CD4-positive, CD25-positive, alpha-beta regulatory T cell (primary cell): Measurements from ENCODE around the gene ARL2BP. TPM values are rescaled to one million over a fixed set of nuclear protein-coding genes. Genes with fewer than 3 reads are reported as not detected.

ENCODE experiments used
- ATAC-seq, 2 donors: fragments of 150-1000 bp; cut with Tn5 transposase; one replicate each; pipeline ENCODE4 v1.10.0; 2021; ENCODE audit warnings: low read depth in 2 of 2, moderate number of reproducible peaks in 2 of 2, moderate library complexity in 1 of 2
- DNase-seq, 3 donors: peaks; one replicate each; pipeline versions ENCODE4 v3.0.0 to v3.0.0-alpha.2; 2012 to 2022; ENCODE audit warnings: mixed read lengths in 1 of 3
- H3K27ac ChIP-seq: one replicate; pipeline ENCODE4 v1.7.0; 2013; ENCODE audit warnings: mild to moderate bottlenecking, low read length; ENCODE audit not compliant: insufficient read depth, poor library complexity, severe bottlenecking
- H3K27me3 ChIP-seq: one replicate; pipeline ENCODE4 v1.7.0; 2013; ENCODE audit warnings: low read length; ENCODE audit not compliant: control insufficient read depth, insufficient read depth
- H3K36me3 ChIP-seq: one replicate; pipeline ENCODE4 v1.7.0; 2013; ENCODE audit warnings: mild to moderate bottlenecking, low read length, moderate library complexity; ENCODE audit not compliant: control insufficient read depth, insufficient read depth
- H3K4me1 ChIP-seq: 2 replicates; pipeline ENCODE4 v1.7.0; 2013; ENCODE audit warnings: mild to moderate bottlenecking, low read length; ENCODE audit not compliant: insufficient read depth, control insufficient read depth, poor library complexity, severe bottlenecking
- H3K4me3 ChIP-seq: one replicate; pipeline ENCODE4 v1.7.0; 2013; ENCODE audit warnings: low read depth, mild to moderate bottlenecking, low read length, moderate library complexity
- H3K9me3 ChIP-seq, 2 experiments: 1 replicate in 1 of 2; 2 replicates in 1 of 2; pipeline ENCODE4 v1.7.0; 2013; ENCODE audit warnings: low read length in 2 of 2, mild to moderate bottlenecking in 1 of 2, moderate library complexity in 1 of 2; ENCODE audit not compliant: control insufficient read depth in 2 of 2
- H3K27ac Mint-ChIP-seq, 3 donors: one replicate each; pipeline ENCODE4 v1.8.0; 2020 to 2022; ENCODE audit warnings: mild to moderate bottlenecking in 3 of 3, mixed read lengths in 3 of 3, moderate library complexity in 2 of 3
- H3K27me3 Mint-ChIP-seq: one replicate; pipeline ENCODE4 v1.8.0; 2022; ENCODE audit warnings: mild to moderate bottlenecking, mixed read lengths
- H3K36me3 Mint-ChIP-seq: one replicate; pipeline ENCODE4 v1.8.0; 2020; ENCODE audit warnings: mixed read lengths
- H3K4me1 Mint-ChIP-seq, 4 donors: one replicate each; pipeline ENCODE4 v1.8.0; 2020 to 2022; ENCODE audit warnings: mixed read lengths in 4 of 4, mild to moderate bottlenecking in 1 of 4
- H3K4me3 Mint-ChIP-seq, 4 donors: one replicate each; pipeline ENCODE4 v1.8.0; 2020 to 2022; ENCODE audit warnings: mild to moderate bottlenecking in 4 of 4, mixed read lengths in 4 of 4, moderate library complexity in 3 of 4
- H3K9me3 Mint-ChIP-seq, 7 donors: one replicate each; pipeline ENCODE4 v1.8.0; 2020 to 2022; ENCODE audit warnings: mixed read lengths in 7 of 7, mild to moderate bottlenecking in 3 of 7, moderate library complexity in 2 of 7
- polyA plus RNA-seq, 4 donors: library from polyadenylated mRNA; unstranded; fragments of 300-500 nt; fragmentation: Illumina TruSeq; gene quantifications; one replicate each; pipeline ENCODE4 v1.2.3, GENCODE V29; 2021
- total RNA-seq: library from RNA; stranded (reverse); gene quantifications from one replicate; pipeline ENCODE4 v1.2.3, GENCODE V29; 2022

Gene ARL2BP
- total and polyA plus RNA-seq, 5 donors from 2014 or later, result 26.9 to 121 (median 102) TPM

DNA sequence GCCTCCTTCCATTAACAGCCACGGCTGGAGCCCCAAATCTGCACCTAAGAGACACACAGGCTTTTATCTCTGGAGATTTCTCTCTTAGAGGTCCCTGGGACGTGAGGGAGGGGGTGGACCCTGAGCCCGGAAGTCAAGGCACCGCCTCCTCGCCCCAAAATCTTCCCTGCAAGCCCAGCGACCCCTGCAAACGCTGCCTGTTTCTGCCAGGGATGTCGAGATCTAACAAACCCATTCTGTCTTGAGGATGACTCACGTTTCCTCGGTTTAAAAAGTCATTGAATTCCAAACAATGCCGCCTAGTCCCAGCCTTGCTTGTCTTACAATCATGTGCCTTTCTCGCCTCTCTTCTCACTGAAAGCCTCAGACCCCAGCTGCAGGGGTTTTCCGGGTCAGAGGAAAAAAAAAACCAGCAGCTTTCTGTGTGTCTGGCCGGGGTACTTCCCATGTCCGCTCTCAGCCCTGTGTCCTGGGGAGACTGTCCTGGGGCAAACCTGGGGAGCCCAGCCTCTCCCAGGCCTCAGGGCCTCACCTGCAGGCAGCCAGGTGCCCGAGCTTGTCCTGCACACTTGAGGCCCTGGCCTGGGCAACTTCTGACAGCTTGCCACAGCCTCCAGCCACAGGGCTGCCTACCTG is 15.4 kb downstream of the ARL2BP start:
- Mint-ChIP-seq H3K4me3 (peak overlapping the region in 1 of 4 donors; percentile 69), H3K4me1 (peaks cover 0 to 17% (median 1%) of the 10 kb centered on the region in 4 donors), H3K27ac (peak overlapping the region in 2 of 3 donors; percentile 58 to 88), H3K27me3 (peaks cover 4% of the 10 kb centered on the region), H3K9me3 (no peaks in the 10 kb centered on the region), H3K36me3 (no peaks in the 10 kb centered on the region)
- H3K9me3 ChIP-seq, result no peaks in the 10 kb centered on the region
- no peak overlapping the region for H3K27ac ChIP-seq
- H3K27me3 ChIP-seq, result no peaks in the 10 kb centered on the region
- H3K4me3 ChIP-seq, result no peak overlapping the region
- H3K4me1 ChIP-seq, result peaks cover 5% of the 10 kb centered on the region
- H3K36me3 ChIP-seq, result no peaks in the 10 kb centered on the region
- peak in 1 of 2 donors; percentile 19 for ATAC-seq
- peak in 1 of 3 donors; percentile 14 for DNase-seq

DNA sequence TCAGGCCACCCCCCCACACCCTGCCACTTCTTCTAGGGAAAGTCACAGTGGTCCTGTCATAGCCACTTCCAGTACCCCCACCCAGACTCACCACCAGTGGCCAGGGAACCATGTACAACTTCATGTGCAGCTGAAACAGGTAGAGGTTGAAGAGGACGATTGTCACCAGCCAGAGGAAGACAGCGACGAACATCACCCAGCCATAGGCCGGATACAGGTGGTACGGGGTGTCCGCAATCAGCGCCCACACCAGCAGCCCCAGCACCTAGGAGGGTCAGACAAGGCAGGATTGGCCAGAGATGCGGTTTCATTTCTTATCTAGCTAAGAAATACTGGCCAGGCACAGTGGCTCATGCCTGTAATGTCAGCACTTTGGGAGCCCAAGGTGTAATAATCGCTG is 16.7 kb downstream of the ARL2BP start:
- Histone ChIP-seq H3K27me3 (no peaks in the 10 kb centered on the region), H3K9me3 (no peaks in the 10 kb centered on the region), H3K4me1 (peaks cover 18% of the 10 kb centered on the region), H3K27ac (no peak overlapping the region), H3K36me3 (no peaks in the 10 kb centered on the region), H3K4me3 (no peak overlapping the region)
- DNase-seq, result no peak
- H3K36me3 Mint-ChIP-seq, result no peaks in the 10 kb centered on the region
- H3K27me3 Mint-ChIP-seq, result peaks cover 4% of the 10 kb centered on the region
- H3K27ac Mint-ChIP-seq, result peak overlapping the region in 1 of 3 donors; percentile 72
- H3K9me3 Mint-ChIP-seq, result no peaks in the 10 kb centered on the region
- no peak for ATAC-seq
- peaks cover 3 to 30% (median 7%) of the 10 kb centered on the region in 4 donors for H3K4me1 Mint-ChIP-seq
- H3K4me3 Mint-ChIP-seq, result no peak overlapping the region

DNA sequence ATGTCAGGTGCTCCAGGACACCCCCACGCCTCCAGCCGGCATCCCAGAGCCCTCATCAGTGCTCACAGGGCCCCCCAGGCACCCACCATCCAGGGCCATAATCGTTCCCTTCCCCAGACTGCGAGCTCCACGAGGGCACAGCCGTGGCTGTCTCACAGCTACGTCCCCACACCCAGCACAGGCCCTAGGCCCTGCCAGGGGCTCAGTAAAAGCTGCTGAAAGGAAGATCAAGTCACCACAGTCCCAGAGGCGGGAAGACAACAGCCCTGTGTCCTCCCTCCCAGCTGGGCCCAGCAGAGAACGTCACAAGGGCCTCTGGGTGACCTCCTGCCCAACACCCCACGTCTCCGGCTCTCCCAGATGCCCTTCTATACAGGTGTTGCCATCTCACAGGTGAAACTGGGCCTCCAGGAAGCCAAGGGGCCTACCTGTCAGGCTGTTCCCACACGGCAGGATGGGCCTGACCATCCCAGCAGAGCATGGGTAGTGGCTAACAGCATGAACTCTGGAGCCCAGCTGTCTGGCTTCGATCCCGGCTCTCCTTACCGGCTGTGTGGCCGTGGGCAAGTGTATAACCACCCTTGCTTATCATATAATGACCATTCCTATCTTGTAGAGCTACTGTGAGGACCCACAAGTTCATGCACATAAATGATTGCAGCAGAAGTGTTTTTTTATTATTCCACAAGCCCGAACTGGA is 17.9 kb downstream of the ARL2BP start:
- Mint-ChIP-seq H3K36me3 (no peaks in the 10 kb centered on the region), H3K4me3 (no peak overlapping the region), H3K27me3 (peaks cover 4% of the 10 kb centered on the region), H3K27ac (peak overlapping the region in 2 of 3 donors; percentile 62 to 78), H3K4me1 (peaks cover 5 to 39% (median 7%) of the 10 kb centered on the region in 4 donors), H3K9me3 (no peaks in the 10 kb centered on the region)
- ATAC-seq (no peak), DNase-seq (no peak)
- H3K27me3 ChIP-seq, result no peaks in the 10 kb centered on the region
- H3K36me3 ChIP-seq, result no peaks in the 10 kb centered on the region
- H3K9me3 ChIP-seq, result no peaks in the 10 kb centered on the region
- no peak overlapping the region for H3K4me3 ChIP-seq
- H3K27ac ChIP-seq, result no peak overlapping the region
- peaks cover 18% of the 10 kb centered on the region for H3K4me1 ChIP-seq

DNA sequence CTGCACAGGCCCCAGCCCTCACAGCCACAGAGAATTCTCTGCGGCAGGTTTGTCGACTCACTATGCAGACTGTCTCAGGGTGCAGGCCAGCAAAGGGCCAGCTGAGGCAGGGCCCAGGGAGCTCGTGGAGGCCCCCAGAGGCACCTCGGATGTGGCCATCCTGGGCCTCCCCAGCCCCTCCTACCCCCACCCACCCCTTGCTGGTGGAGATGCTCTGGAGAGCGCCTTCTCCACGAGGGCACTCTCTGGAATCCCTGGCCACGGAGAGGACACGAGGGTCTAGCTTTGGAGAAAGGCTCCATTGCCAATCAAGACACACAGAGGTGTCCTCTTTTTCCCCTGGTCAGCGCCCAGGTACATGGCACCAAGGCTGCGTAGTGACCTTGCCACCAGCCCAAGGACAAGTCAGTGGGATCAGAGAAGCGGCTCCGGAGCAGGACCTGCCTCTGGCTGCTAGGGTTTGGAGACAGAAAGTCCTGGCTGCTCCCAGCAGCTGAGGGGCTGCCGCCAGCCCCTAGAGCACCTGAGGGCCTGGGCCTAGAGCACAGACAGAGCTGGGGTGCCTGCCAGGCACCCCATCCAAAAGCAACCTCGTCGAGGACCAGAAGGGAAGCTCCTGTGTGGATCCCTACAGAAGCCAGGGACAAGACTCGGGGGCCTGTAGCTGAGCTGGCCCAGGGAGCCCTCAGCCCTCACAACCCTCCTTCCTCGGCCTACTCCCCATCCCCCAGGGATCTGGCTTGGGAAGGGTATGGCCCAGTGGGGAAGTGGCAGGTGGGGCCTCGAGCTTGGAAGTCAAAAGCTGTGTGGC is 18.7 kb downstream of the ARL2BP start:
- Mint-ChIP-seq H3K9me3 (no peaks in the 10 kb centered on the region), H3K27me3 (peaks cover 4% of the 10 kb centered on the region), H3K36me3 (no peaks in the 10 kb centered on the region), H3K4me3 (no peak overlapping the region), H3K27ac (no peak overlapping the region), H3K4me1 (peaks cover 5 to 43% (median 7%) of the 10 kb centered on the region in 4 donors)
- H3K27me3 ChIP-seq, result no peaks in the 10 kb centered on the region
- no peaks in the 10 kb centered on the region for H3K9me3 ChIP-seq
- DNase-seq (no peak), ATAC-seq (no peak)
- no peak overlapping the region for H3K27ac ChIP-seq
- H3K4me1 ChIP-seq, result peaks cover 18% of the 10 kb centered on the region
- H3K36me3 ChIP-seq, result no peaks in the 10 kb centered on the region
- no peak overlapping the region for H3K4me3 ChIP-seq

DNA sequence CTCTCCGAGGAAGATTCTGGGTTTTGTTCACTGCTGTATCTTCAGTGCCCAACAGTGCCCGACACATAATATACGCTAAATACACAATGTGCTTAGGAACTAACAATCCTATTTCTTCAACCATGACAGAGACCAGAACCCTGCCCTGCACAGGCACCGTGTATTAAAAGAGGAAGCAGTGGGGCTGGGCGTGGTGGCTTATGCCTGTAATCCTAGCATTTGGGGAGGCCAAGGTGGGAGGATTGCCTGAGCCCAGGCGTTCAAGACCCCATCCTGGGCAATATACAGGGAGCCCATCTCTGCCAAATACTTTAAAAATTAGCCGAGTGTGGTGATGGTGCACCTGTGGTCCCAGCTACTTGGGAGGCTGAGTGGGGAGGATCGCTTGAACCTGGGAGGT is 19.3 kb downstream of the ARL2BP start:
- H3K27me3 Mint-ChIP-seq, result peaks cover 4% of the 10 kb centered on the region
- H3K4me3 ChIP-seq, result no peak overlapping the region
- no peak for ATAC-seq
- H3K36me3 Mint-ChIP-seq, result no peaks in the 10 kb centered on the region
- no peaks in the 10 kb centered on the region for H3K36me3 ChIP-seq
- H3K4me1 Mint-ChIP-seq, result peaks cover 5 to 43% (median 7%) of the 10 kb centered on the region in 4 donors
- no peaks in the 10 kb centered on the region for H3K27me3 ChIP-seq
- peaks cover 18% of the 10 kb centered on the region for H3K4me1 ChIP-seq
- H3K9me3 ChIP-seq, result no peaks in the 10 kb centered on the region
- no peak overlapping the region for H3K4me3 Mint-ChIP-seq
- H3K9me3 Mint-ChIP-seq, result no peaks in the 10 kb centered on the region
- DNase-seq, result no peak
- no peak overlapping the region for H3K27ac Mint-ChIP-seq
- H3K27ac ChIP-seq, result no peak overlapping the region

DNA sequence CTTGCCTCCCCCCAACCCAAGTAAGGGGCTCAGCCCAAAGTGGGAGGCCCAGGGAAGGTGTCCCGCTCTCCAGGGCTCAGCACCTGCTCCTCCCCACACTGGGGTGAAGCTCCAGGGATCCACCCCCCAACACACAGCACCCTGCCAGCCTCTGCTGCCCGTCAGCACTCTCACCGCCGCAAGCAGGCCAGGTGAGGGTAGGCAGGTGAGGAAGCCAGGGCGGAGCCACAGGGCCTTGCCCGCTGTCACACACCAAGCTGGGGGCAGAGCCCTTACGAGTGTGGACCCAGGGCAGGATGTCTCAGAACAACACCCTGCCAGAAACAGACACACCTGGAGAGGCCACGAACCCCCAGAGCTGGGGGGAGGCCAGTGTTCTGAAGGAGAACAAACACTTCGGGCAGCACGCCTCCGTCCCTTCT is 19.9 kb downstream of the ARL2BP start:
- Mint-ChIP-seq H3K27me3 (peaks cover 4% of the 10 kb centered on the region), H3K4me1 (peaks cover 5 to 41% (median 7%) of the 10 kb centered on the region in 4 donors), H3K9me3 (no peaks in the 10 kb centered on the region), H3K36me3 (no peaks in the 10 kb centered on the region), H3K27ac (peak overlapping the region in 2 of 3 donors; percentile 27 to 68), H3K4me3 (no peak overlapping the region)
- H3K9me3 ChIP-seq, result no peaks in the 10 kb centered on the region
- no peak overlapping the region for H3K27ac ChIP-seq
- DNase-seq (no peak), ATAC-seq (no peak)
- no peaks in the 10 kb centered on the region for H3K36me3 ChIP-seq
- H3K27me3 ChIP-seq, result no peaks in the 10 kb centered on the region
- H3K4me1 ChIP-seq, result peaks cover 16% of the 10 kb centered on the region
- no peak overlapping the region for H3K4me3 ChIP-seq

DNA sequence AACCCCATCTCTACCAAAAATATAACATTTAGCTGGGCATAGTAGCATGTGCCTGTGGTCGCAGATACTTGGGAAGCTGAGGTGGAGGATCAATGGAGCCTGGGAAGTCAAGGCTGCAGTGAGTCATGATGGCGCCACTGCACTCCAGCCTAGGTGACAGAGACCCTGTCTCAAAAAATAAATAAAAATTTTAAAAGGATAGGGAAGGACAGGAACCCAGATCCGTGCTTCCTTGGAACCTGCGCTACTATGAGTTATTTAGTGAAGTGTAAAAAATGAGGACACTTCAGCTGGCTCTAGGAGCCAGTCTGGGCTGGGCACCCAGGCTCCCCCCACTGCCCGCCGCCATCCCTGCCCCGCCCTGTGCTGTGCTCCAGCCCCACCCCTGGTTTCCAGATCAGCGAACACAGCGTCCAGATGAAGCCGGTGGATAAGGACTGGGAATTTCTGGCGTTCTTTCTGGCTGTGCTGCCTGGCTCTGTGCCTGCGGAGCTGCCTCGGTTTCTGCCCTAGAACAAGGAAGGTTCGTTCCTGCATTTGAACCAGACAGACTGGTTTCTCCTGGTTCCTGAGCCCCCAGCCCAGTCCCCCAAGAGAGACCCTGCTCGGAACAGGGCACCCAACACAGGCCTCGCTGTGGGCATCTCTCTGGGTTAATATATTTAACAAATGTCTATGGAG is 20.9 kb downstream of the ARL2BP start:
- Mint-ChIP-seq H3K4me3 (peak overlapping the region in 3 of 4 donors; percentile 56 to 72 (median 66)), H3K27me3 (peaks cover 4% of the 10 kb centered on the region), H3K9me3 (no peaks in the 10 kb centered on the region), H3K27ac (peak overlapping the region; percentile 76 to 94 (median 92)), H3K36me3 (no peaks in the 10 kb centered on the region), H3K4me1 (peaks cover 5 to 33% (median 7%) of the 10 kb centered on the region in 4 donors)
- no peaks in the 10 kb centered on the region for H3K9me3 ChIP-seq
- no peaks in the 10 kb centered on the region for H3K36me3 ChIP-seq
- H3K4me3 ChIP-seq, result no peak overlapping the region
- peaks cover 14% of the 10 kb centered on the region for H3K4me1 ChIP-seq
- ATAC-seq (no peak), DNase-seq (no peak)
- no peaks in the 10 kb centered on the region for H3K27me3 ChIP-seq
- no peak overlapping the region for H3K27ac ChIP-seq
